COLO668 (cell line): ENCODE data around the gene CPA4.
"Not testable (repeated sequence)": the region's sequence is repeated elsewhere in the genome, so short reads cannot be mapped to it uniquely, and the experiment has no call there.

Source experiments
- DNase-seq: peaks from one replicate; lab custom pipeline; 2025; ENCODE audit not compliant: unreplicated experiment; lab: John Stamatoyannopoulos, UW

The CPA4 gene

DNA sequence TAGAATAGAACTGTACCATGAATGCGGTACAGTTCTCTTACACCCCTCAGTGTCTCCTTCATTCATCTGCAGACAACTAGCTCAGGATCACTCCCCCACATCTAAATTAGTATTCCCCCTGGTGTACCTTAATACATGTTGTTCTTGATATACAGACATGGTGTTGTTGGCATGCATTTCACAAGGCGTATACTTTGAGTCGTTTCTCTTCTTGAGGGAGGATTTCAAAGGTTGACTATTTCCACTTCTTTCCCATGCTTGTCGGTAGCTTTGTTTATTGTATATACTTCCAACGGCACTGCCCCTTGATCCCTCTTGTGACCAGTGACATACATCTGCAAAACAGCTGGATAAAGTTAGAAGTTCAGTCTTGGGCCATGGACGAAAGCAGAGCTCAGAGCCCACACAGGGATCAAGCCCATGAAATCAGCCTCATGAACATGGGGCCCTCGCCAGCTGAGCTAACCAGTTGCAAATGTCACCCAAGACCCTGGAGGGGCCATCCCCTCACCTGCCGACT, 8.6 kb downstream of the CPA4 start:
- no peak for DNase-seq

DNA sequence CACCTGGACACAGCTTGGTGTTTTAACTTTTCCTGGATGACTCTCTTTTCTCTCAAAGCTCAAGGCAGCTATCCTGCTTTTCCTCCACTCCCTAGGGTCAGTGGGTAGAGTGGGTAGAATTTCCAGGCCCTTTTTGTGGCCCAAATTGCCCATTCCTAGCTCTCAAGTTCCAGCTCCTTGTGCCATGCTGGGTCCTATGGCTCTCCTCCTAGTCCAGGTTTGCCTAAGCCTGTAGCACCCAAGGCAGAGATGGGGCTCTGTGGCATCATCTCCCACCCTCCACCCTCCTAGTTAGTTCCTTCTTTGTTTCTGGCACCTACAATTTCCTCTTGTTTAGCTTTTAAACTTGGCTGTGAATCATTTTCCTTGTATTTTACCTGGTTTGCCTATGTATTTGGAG, 9.7 kb downstream of the CPA4 start:
- DNase-seq = no peak

DNA sequence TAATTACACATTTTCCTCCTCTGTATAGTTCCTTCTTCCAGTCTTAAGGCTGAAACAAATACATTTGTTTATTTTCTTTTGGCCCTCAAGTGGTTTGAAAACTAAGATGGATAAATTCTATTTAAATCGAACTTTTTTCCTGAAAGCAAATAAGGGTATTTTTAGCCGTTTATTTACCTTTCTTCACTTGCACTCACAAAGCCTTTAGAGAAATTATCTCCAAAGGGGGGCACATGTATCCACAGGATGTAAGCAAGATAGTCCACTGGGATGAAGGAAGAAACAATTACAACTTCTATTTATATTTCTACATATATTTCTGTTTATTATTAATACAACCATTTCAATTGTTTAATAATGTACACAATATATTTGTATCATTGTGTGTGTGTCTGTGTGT, 10.2 kb downstream of the CPA4 start:
- no peak for DNase-seq

DNA sequence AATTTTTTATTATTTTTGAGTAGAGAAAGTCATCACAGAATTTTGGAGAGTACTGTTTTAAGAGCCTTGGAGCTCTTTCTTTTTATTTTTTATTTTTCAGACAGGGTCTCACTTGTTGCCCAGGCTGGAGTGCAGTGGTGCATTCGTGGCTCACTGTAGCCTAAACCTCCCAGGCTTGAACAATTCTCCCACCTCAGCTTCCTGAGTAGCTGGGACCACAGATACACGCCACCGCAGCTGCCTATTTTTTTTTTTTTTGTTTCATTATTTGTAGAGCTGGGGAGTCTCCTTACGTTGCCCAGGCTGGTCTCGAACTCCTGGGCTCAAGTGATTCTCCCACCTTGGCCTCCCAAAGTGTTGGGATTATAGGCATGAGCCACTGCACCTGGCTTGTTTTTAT, 10.6 kb downstream of the CPA4 start:
- DNase-seq = no peak

DNA sequence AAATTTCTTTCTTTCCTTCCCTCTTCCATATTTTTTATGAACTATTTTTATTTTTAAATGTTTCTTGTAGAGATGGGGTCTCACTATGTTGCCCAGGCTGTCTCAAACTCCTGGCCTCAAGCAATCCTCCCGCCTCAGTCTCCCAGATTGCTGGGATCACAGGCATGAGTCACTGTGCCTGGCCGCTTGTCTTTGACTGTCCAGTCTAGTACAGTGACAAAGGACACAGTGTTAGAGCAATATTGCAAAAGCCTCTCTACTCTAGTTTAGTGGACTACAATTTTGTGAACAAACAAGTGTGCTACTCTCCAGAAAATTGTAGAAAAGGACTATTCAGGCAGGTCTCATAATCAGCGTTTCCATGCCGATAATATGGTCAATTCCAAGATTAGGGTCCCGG, 11.0 kb downstream of the CPA4 start:
- no peak for DNase-seq

DNA sequence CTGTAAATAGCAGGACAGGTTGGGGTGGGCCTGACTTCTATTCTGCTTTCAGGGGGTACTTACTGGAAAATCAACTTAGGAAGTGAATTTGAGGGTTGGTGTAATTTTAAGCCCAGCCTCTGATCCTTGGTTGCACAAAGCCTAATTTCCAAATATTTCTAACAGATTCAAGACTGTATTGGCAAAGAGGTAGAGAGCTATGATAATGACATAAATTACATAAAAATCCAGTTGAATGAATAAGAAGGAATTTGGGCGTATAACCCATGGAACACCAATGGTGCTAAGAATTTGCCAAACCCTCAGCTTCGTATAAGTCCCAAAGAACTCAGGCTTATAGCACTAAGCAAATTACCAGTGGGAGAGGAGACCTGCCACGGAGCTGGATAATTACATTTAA, 11.9 kb downstream of the CPA4 start:
- no peak for DNase-seq

DNA sequence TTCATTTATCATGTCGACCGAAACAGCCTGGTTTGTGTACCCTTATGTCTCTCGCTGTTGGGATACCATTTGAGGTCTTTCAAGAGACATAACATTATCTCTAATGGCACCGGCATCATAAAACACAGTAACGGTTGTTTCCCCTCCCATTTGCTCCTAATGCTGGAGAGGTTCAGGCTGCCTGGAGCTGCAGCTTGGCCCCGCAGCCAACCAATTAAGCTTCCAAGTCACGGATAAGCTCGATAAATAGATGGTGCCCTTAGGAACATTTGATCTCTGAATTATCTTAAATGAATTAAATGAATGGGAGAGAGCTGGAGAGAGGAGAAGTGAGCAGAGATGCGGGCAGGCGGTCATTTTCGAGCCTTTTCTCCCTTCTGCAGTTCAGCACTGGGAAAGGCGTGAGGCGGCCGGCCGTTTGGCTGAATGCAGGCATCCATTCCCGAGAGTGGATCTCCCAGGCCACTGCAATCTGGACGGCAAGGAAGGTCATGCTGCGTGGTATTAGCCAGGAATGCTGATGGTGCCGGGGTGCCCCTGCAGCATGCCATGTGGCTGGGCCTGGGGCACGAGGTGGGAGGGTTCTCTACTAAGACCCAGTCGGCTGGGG, 12.6 kb downstream of the CPA4 start:
- no peak for DNase-seq

DNA sequence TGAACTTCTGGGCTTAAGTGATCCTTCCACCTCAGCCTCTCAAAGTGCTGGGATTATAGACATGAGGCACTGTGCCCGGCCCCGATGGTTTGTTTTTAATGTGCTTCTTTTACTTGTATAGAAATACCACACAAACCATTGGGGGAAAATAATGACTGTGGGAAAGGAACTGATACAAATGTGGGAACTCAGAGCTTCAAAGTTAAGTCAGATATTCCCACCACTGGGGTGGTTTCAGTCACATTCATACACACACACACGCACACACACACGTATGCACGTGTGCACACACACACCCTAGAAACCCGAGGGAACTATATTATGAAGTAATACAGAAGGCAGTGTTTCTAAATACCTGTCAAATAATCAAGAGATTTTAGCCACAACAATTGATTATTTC, 17.0 kb downstream of the CPA4 start:
- DNase-seq = no peak

DNA sequence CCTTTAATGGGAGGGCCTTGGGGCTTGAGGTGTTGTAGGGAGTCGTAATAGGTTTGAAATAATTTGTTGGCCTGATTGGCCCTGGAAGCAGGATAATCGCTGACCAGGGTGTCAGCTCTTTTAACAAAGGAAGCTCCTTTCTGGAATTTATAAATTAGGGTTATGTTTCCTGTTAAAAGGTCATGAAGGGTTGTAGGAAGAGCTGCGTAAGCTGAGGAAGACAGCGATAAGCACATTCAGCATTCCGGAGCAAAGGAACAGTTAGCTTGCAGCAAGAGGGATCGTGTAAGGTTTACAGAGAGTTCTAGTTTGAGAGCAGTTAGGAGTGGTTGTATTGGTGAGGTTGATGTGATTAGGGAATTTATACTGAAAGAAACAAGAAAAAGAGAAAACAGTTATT, 21.3 kb downstream of the CPA4 start:
- DNase-seq = no peak

DNA sequence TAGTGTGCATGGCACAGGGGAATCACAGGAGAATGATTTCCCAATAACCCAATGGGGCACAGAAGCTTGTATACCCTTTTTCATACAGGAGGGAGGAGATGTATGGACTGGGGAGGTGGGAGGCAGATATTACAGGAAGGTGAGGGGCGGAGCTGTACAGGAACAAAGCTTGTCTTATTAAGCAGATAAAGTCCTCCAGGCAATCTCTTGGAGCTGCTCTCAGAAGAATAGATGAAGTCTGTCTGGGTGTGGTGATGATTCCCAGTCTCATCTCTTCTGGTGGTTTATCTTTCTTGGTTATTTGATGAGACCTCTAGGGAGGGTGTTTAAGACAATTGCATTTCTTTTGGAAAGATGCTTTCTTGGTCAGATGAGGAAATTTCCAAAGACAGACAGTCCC, 26.6 kb downstream of the CPA4 start:
- DNase-seq = no peak

DNA sequence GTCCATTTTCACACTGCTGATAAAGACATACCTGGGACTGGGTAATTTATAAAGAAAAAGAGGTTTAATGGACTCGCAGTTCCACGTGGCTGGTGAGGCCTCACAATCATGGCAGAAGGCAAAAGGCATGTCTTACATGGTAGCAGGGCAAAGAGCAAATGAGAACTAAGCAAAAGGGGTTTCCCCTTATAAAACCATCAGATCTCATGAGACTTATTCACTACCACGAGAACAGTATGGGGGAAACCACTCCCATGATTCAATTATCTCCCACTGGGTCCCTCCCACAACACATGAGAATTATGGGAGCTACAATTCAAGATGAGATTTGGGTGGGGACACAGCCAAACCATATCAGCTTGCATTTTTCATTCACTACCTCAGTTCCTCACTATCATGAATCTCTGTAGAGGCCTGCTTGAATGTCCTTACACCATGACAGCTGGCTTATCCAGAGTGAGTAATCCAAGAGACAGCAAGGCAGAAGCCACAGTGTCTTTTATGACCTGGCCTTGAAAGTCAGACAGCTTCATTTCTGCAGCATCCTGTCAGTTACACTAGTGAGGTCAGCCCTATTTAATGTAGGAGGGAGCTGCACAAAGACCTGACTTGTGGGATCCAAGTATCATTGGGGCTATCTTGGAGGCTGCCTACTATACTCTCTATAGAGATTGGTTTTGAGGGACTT, 28.7 kb downstream of the CPA4 start:
- not testable (repeated sequence) for DNase-seq

DNA sequence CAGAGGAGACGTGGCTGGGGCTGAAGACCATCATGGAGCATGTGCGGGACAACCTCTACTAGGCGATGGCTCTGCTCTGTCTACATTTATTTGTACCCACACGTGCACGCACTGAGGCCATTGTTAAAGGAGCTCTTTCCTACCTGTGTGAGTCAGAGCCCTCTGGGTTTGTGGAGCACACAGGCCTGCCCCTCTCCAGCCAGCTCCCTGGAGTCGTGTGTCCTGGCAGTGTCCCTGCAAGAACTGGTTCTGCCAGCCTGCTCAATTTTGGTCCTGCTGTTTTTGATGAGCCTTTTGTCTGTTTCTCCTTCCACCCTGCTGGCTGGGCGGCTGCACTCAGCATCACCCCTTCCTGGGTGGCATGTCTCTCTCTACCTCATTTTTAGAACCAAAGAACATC, 29.7 kb downstream of the CPA4 start:
- no peak for DNase-seq

DNA sequence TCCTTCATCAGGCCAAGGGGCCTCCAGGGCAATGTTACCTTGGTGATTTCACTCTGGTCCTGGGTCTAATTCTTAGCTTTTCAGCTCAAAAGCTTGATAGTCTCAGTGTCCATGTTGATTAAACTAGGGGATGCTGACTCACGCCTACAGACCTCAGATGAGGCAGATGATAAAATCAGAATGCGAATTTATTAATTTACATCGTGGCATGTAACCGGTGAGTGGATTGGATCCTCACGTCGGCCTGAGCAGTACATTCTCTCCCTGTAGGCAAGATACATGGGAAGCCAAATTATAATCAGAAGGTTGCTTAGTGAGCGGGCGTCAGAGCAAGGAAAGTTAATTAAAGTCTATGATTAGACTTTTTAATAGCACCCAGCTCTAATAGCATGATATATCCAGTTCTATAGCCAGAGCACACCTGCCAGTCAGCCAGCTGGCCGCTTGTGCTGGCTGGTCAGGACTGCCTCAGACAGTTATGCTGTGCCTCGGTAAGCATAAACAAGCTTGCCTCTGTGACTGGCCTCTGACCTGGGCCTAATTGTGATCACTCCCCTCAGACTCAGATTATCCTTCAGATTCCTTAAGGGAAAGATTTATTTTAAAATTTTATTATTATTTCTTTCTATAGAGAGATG, 31.5 kb downstream of the CPA4 start:
- DNase-seq = no peak

DNA sequence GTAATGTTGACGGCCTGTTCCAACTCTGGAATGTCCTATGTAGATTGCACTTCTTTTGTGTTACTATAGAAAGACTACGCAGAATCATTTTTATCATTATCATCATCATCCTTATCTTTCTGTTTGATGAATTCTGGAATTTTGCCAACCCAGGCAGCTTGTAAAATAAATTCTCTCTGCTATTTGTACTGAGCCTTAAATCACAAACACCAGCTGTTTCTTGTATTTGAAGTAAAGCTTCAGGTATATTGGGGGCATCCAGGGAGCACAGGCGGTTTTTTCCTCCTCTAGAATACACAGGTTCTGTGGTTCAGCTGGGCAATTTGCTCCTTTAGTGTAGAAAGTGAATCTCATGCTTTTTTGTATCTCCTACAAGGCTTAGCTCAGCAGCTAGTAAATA, 36.7 kb downstream of the CPA4 start:
- no peak for DNase-seq

DNA sequence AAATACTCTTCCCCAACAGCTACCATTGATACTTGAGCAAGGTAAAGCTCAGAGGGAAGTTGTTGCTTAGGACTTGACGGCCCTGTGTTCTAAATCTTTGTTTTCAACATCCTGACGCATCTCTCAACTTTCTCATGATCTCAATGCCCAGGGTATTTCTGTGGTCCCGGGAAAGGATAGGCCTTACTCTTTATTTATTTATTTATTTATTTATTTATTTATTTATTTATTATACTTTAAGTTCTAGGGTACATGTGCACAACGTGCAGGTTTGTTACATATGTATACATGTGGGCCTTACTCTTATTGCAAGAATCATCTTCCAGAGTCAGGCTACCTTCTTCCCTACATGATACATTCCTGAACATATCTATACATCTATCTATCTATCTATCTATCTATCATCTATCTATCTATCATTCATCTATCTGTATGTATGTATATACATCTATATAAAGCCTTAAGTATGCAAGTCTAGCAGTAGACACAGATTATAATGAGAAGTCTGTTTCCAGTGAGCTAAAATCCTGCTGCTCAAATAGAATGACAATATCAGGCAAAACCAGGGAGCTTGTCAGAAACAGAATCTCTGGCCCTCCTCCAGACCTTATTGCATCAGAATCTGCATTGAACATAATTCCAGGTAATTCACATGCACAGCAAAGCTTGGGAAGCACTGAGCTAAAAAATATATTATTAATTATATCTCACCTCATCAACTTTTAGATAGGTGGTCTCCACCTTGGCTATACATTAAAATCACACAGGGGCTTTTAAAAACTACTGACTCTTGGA, 39.5 kb downstream of the CPA4 start:
- DNase-seq = no peak

DNA sequence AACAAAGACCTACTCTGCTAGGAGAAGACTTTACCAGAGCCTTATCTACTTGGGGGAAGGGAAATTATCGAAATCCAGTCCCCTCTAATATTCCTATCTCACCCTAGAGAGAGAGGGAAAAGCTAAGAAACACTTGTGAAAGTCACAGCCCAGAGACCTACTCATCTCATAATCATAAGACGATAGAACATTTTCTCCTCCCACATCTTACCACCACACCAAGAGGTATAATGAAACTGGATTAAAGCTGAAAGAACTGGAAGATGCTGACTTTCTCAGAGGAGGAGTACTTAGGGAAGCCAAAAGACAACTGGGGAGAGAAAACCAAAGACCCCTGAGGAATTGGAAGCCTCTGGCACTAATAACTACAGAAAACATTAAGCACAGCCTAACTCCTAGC, 40.9 kb downstream of the CPA4 start:
- DNase-seq = no peak

DNA sequence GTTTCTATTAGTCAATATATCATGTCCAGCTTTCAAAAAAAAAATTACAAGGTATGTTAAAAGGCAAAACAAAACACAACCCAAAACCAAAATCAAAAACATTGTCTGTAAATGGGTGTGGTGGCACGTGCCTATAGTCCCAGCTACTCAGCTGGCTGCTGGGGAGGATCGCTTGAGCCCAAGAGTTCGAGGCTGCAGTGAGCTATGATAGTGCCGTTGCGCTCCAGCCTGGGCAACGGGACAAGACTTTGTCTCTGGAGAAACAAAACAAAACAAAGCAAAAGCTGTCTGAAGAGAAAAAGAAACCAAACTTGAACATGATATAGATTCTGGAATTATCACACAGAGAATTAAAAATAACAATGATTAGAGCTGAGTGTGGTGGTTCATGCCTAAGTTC, 41.3 kb downstream of the CPA4 start:
- no peak for DNase-seq

DNA sequence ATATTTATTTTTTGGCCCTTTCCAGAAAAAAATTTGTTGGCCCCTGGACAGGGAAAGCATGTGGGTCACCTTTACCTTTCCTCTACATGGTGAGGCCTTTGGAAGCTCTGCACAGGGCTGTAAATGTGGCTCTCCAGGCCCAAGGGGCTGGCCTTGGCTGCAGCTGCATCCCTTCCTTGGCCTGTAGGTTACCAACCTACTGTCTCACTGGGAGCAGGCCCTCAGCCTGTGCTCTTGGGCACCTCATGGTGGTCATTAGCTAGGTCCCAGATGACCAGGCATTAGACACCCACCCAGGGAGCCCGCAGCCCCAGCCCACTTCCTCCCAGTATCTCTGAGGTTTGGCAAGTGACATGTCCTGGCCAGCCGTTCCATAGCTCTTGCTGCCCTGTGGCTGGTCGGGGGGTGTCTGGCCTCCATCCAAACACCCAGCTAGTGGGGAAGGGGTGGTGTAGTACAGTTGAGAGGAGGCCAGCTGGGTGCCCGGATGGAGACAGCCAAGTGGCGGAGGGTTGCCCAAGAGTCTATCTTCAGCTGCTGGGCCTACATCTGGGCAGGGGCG, 44.5 kb downstream of the CPA4 start:
- DNase-seq = no peak

DNA sequence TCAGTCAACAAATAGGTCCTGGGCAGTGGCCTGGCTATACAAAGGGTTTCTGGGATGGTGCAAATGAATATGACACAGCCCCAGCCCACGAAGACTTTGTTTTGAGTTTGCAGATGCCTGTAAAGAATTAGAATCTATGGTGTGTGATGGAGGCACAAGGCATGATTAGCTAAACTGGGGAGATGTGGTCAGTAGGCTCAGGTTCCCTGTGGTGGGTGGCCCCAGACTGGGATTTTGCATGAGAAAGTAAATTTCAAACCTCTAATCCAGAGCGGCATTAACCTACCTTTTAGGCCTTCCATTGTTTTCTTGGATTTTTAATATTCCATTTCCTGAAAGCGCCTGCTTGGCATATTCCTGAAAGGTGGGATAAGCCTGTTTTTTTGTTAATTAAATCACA, 45.3 kb downstream of the CPA4 start:
- DNase-seq = no peak

DNA sequence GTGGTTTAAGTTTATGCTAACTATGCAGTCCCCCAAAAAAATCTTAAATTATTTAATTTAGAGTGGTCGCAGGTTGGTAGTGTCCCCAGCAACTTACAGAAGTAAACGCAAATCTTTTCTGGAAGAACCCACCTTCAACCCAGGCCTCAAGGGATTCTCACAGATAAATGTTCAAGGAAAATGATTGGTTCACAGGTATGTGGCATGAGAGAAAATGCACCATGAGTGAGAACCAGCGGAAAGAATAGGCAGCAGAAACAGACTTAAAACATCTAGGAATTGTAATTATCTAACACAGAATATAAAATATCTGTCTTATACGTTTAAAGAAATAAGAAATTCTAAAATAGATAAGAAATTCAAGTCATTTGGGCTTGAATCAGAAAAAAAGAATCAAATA, 48.9 kb downstream of the CPA4 start:
- DNase-seq = no peak

DNA sequence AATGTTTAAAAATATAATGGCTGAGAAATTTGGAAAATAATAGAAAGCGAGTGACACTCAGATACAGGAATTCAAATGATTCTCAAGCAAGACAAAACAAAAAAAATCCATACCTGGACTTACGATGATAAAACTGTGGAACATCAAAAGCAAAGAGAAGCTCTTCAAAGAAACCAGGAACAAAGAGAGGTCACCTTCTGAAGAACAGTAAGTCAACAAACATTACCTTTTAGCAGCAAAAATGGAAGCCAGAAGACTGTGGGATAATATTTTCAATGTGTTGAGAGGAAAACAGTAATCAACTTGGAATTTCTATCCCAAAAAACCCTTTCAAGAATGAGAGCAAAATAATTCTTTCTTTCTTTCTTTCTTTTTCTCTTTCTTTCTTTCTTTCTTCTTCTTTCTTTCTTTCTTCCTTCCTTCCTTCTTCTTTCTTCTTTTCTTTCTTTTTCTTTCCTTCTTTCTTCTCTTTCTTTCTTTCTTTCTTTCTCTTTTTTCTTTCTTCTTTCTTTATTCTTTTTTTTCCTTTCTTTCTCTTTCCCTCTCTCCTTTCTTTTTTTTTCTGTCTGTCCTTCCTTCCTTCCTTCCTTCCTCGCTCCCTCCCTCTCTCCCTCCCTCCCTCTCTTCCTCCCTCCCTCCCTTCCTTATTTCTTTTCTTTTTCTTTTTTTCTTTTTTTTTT, 49.9 kb downstream of the CPA4 start:
- DNase-seq = no peak
